Neuronal stem cell (in vitro differentiated cells): Measurements from ENCODE around the gene GALNTL6.

ENCODE experiments used
- DNase-seq: peaks from one replicate; pipeline ENCODE4 v3.0.0-alpha.2; 2013; ENCODE audit warnings: low spot score
- H2AFZ ChIP-seq: one replicate; pipeline ENCODE4 v1.6.1; 2013; ENCODE audit warnings: mild to moderate bottlenecking, low read length, inconsistent platforms
- H2AK5ac ChIP-seq: 2 replicates; pipeline ENCODE4 v1.6.1; 2013; ENCODE audit warnings: low read depth, mild to moderate bottlenecking, inconsistent platforms, low read length, moderate library complexity, mixed read lengths
- H2BK120ac ChIP-seq: 2 replicates; pipeline ENCODE4 v1.6.1; 2013; ENCODE audit warnings: low read depth, mild to moderate bottlenecking, inconsistent platforms, low read length, moderate library complexity, mixed read lengths
- H2BK12ac ChIP-seq: one replicate; pipeline ENCODE4 v1.6.1; 2013; ENCODE audit warnings: low read length, inconsistent platforms
- H2BK15ac ChIP-seq: 2 replicates; pipeline ENCODE4 v1.6.1; 2013; ENCODE audit warnings: mild to moderate bottlenecking, low read length, inconsistent platforms, mixed read lengths
- H2BK5ac ChIP-seq: one replicate; pipeline ENCODE4 v1.6.1; 2013; ENCODE audit warnings: inconsistent platforms, mild to moderate bottlenecking, low read length, moderate library complexity
- H3K14ac ChIP-seq: one replicate; pipeline ENCODE4 v1.6.1; 2013; ENCODE audit warnings: low read length, inconsistent platforms
- H3K18ac ChIP-seq: 2 replicates; pipeline ENCODE4 v1.6.1; 2013; ENCODE audit warnings: low read length, inconsistent platforms
- H3K23ac ChIP-seq: 2 replicates; pipeline ENCODE4 v1.6.1; 2013; ENCODE audit warnings: low read depth, mild to moderate bottlenecking, mixed read lengths, low read length, inconsistent platforms; ENCODE audit not compliant: poor library complexity
- H3K27ac ChIP-seq: replicated peaks from 3 replicates; pipeline ENCODE4 v1.5.1; 2013; ENCODE audit warnings: low read length, inconsistent platforms
- H3K27me3 ChIP-seq, 3 experiments: 2 replicates each; pipeline ENCODE4 v1.6.1; 2013; ENCODE audit warnings: low read length in 3 of 3, mild to moderate bottlenecking in 2 of 3, inconsistent platforms in 1 of 3, low read depth in 1 of 3, mixed read lengths in 1 of 3, moderate library complexity in 1 of 3; ENCODE audit not compliant: control insufficient read depth in 3 of 3, insufficient read depth in 3 of 3
- H3K36me3 ChIP-seq, 2 donors: replicated peaks in 1 of 2; 2 replicates each; pipeline ENCODE4 v1.6.1; 2013; ENCODE audit warnings: low read length in 2 of 2; ENCODE audit not compliant: control insufficient read depth in 2 of 2, insufficient read depth in 2 of 2
- H3K4ac ChIP-seq: 2 replicates; pipeline ENCODE4 v1.6.1; 2013; ENCODE audit warnings: inconsistent platforms, mild to moderate bottlenecking, low read length, moderate library complexity
- H3K4me1 ChIP-seq, 2 donors: 1 replicate in 1 of 2; 2 replicates in 1 of 2; pipeline ENCODE4 v1.6.1; 2013; ENCODE audit warnings: low read length in 2 of 2, low read depth in 1 of 2; ENCODE audit not compliant: control insufficient read depth in 2 of 2, insufficient read depth in 1 of 2
- H3K4me2 ChIP-seq: one replicate; pipeline ENCODE4 v1.6.1; 2013; ENCODE audit warnings: mild to moderate bottlenecking, low read length, inconsistent platforms; ENCODE audit not compliant: insufficient read depth, poor library complexity, severe bottlenecking
- H3K4me3 ChIP-seq, 2 donors: 2 replicates each; pipeline ENCODE4 v1.5.1; 2013; ENCODE audit warnings: low read length in 2 of 2, mild to moderate bottlenecking in 2 of 2, inconsistent platforms in 1 of 2, moderate library complexity in 1 of 2
- H3K79me1 ChIP-seq: one replicate; pipeline ENCODE4 v1.6.1; 2013; ENCODE audit warnings: low read depth, mild to moderate bottlenecking, inconsistent platforms, low read length, moderate library complexity
- H3K9ac ChIP-seq: one replicate; pipeline ENCODE4 v1.6.1; 2013; ENCODE audit warnings: mild to moderate bottlenecking, low read depth, low read length, inconsistent platforms; ENCODE audit not compliant: poor library complexity
- H3K9me3 ChIP-seq, 2 donors: replicated peaks in 1 of 2; 2 replicates each; pipeline versions ENCODE3 to v1.6.1; 2013; ENCODE audit warnings: low read length in 2 of 2, mild to moderate bottlenecking in 2 of 2, inconsistent platforms in 1 of 2, low read depth in 1 of 2, mixed read lengths in 1 of 2, moderate library complexity in 1 of 2; ENCODE audit not compliant: control insufficient read depth in 2 of 2, insufficient read depth in 1 of 2
- H4K8ac ChIP-seq: one replicate; pipeline ENCODE4 v1.6.1; 2013; ENCODE audit warnings: low read depth, mild to moderate bottlenecking, inconsistent platforms, low read length, moderate library complexity
- H4K91ac ChIP-seq: one replicate; pipeline ENCODE4 v1.6.1; 2013; ENCODE audit warnings: low read length, low read depth, mild to moderate bottlenecking, inconsistent platforms; ENCODE audit not compliant: poor library complexity
- WGBS, 2 donors: extraction: QIAGEN DNeasy Blood & Tissue Kit; methylation state at CpG; one replicate each; pipeline ENCODE4 v1.1.7; 2013; ENCODE audit warnings: missing lambda C conversion rate in 2 of 2, mixed read lengths in 1 of 2; ENCODE audit not compliant: insufficient read length in 2 of 2, insufficient replicate concordance in 1 of 2; ENCODE audit errors: extremely low coverage in 2 of 2; 5-methylcytosine and 5-hydroxymethylcytosine counted together

The GALNTL6 gene

GRCh38 chr4:172481802-172482508, 668.8 kb downstream of the GALNTL6 start:
- H3K9me3 ChIP-seq: peaks cover 0 to 5% of the 10 kb centered on the region in 2 donors
- no peak overlapping the region for H2AFZ ChIP-seq
- no peak overlapping the region for H2BK5ac ChIP-seq
- no peak for DNase-seq
- WGBS, 2 donors: no CpG with 5 or more reads among the region's 30 CpGs
- no peak overlapping the region for H4K8ac ChIP-seq
- H3K27ac ChIP-seq: no peak overlapping the region
- no peak overlapping the region for H3K4me2 ChIP-seq
- H2BK12ac ChIP-seq: no peak overlapping the region
- no peaks in the 10 kb centered on the region for H3K4me1 ChIP-seq
- H4K91ac ChIP-seq: no peak overlapping the region
- no peak overlapping the region for H3K4me3 ChIP-seq
- H3K18ac ChIP-seq: peak overlapping the region; percentile 77
- H3K9ac ChIP-seq: no peak overlapping the region
- no peak overlapping the region for H3K23ac ChIP-seq
- no peaks in the 10 kb centered on the region for H3K36me3 ChIP-seq
- H3K27me3 ChIP-seq: no peaks in the 10 kb centered on the region
- no peak overlapping the region for H2AK5ac ChIP-seq
- no peaks in the 10 kb centered on the region for H3K79me1 ChIP-seq
- H2BK15ac ChIP-seq: no peak overlapping the region
- no peak overlapping the region for H2BK120ac ChIP-seq
- H3K4ac ChIP-seq: no peak overlapping the region
- no peak overlapping the region for H3K14ac ChIP-seq

GRCh38 chr4:172485007-172485406, 671.8 kb downstream of the GALNTL6 start:
- H3K79me1 ChIP-seq: no peaks in the 10 kb centered on the region
- H4K91ac ChIP-seq: no peak overlapping the region
- H3K36me3 ChIP-seq: no peaks in the 10 kb centered on the region
- H3K23ac ChIP-seq: no peak overlapping the region
- H4K8ac ChIP-seq: no peak overlapping the region
- H3K4me2 ChIP-seq: no peak overlapping the region
- H3K14ac ChIP-seq: no peak overlapping the region
- no peak overlapping the region for H3K9ac ChIP-seq
- no peak overlapping the region for H3K4me3 ChIP-seq
- no peak overlapping the region for H2AFZ ChIP-seq
- no CpG with 5 or more reads among the region's 3 CpGs for WGBS, 2 donors
- H3K4me1 ChIP-seq: no peaks in the 10 kb centered on the region
- H2BK5ac ChIP-seq: no peak overlapping the region
- no peak overlapping the region for H2BK12ac ChIP-seq
- H2AK5ac ChIP-seq: no peak overlapping the region
- no peak overlapping the region for H3K18ac ChIP-seq
- H3K9me3 ChIP-seq: peaks cover 0 to 5% of the 10 kb centered on the region in 2 donors
- no peaks in the 10 kb centered on the region for H3K27me3 ChIP-seq
- no peak overlapping the region for H3K4ac ChIP-seq
- H3K27ac ChIP-seq: no peak overlapping the region
- H2BK120ac ChIP-seq: no peak overlapping the region
- H2BK15ac ChIP-seq: no peak overlapping the region
- DNase-seq: no peak

GRCh38 chr4:172486531-172486930, 673.3 kb downstream of the GALNTL6 start:
- Histone ChIP-seq H3K27ac (no peak overlapping the region), H2BK5ac (no peak overlapping the region), H3K4me3 (no peak overlapping the region), H3K18ac (no peak overlapping the region), H3K4me2 (no peak overlapping the region), H2BK15ac (no peak overlapping the region), H3K36me3 (no peaks in the 10 kb centered on the region), H3K23ac (no peak overlapping the region), H3K79me1 (no peaks in the 10 kb centered on the region), H3K9me3 (peaks cover 0 to 5% of the 10 kb centered on the region in 2 donors), H3K27me3 (no peaks in the 10 kb centered on the region), H3K9ac (no peak overlapping the region), H3K4me1 (no peaks in the 10 kb centered on the region), H2BK12ac (no peak overlapping the region), H4K91ac (no peak overlapping the region), H4K8ac (no peak overlapping the region), H2BK120ac (no peak overlapping the region), H2AK5ac (no peak overlapping the region), H3K4ac (no peak overlapping the region), H3K14ac (no peak overlapping the region), H2AFZ (no peak overlapping the region)
- no peak for DNase-seq
- WGBS, 2 donors: no CpG with 5 or more reads among the region's 2 CpGs

- Histone ChIP-seq H3K23ac (no peak overlapping the region), H2BK5ac (no peak overlapping the region), H3K14ac (no peak overlapping the region), H3K4ac (no peak overlapping the region), H3K79me1 (no peaks in the 10 kb centered on the region), H3K4me2 (no peak overlapping the region), H2BK15ac (no peak overlapping the region), H3K27ac (no peak overlapping the region), H4K8ac (no peak overlapping the region), H3K9ac (no peak overlapping the region), H2AFZ (no peak overlapping the region), H2BK120ac (no peak overlapping the region), H3K4me3 (no peak overlapping the region), H3K9me3 (no peaks in the 10 kb centered on the region), H3K4me1 (no peaks in the 10 kb centered on the region), H4K91ac (no peak overlapping the region), H3K27me3 (no peaks in the 10 kb centered on the region), H2AK5ac (no peak overlapping the region), H2BK12ac (no peak overlapping the region), H3K18ac (no peak overlapping the region), H3K36me3 (no peaks in the 10 kb centered on the region)
- no peak for DNase-seq
Measured at GRCh38 chr4:172489861-172490260, 676.7 kb downstream of the GALNTL6 start.
